GM10847 (cell line): ENCODE data around the gene TDRD3.
A peak's percentile ranks its signal among the peaks of the same experiment; 100 is the strongest.

Source experiments
- POLR2A ChIP-seq: IDR thresholded peaks from 2 replicates; pipeline ENCODE4 v1.6.1; 2011; ENCODE audit not compliant: insufficient read length; ENCODE audit errors: extremely low read depth

The TDRD3 gene

GRCh38 chr13:60386250-60386649, 10.8 kb upstream of the TDRD3 start:
- no peak for TF ChIP-seq POLR2A

- TF ChIP-seq POLR2A, result no peak
Observed at GRCh38 chr13:60392131-60392530, 4.9 kb upstream of the TDRD3 start.

- peak; percentile 77 for TF ChIP-seq POLR2A
Observed at GRCh38 chr13:60395971-60396782, 843 bp upstream of the TDRD3 start.

- peak; percentile 38 for TF ChIP-seq POLR2A
Observed at GRCh38 chr13:60397704-60398378, 821 bp downstream of the TDRD3 start.

GRCh38 chr13:60398379-60398891, 1.4 kb downstream of the TDRD3 start:
- no peak for TF ChIP-seq POLR2A

GRCh38 chr13:60398907-60399589, 2.0 kb downstream of the TDRD3 start:
- no peak for TF ChIP-seq POLR2A

GRCh38 chr13:60402022-60402421, 5.0 kb downstream of the TDRD3 start:
- TF ChIP-seq POLR2A, result no peak

- TF ChIP-seq POLR2A, result no peak
Observed at GRCh38 chr13:60407095-60407494, 10.1 kb downstream of the TDRD3 start.

- TF ChIP-seq POLR2A, result no peak
Observed at GRCh38 chr13:60410299-60410698, 13.3 kb downstream of the TDRD3 start.

- no peak for TF ChIP-seq POLR2A
Observed at GRCh38 chr13:60411464-60411863, 14.4 kb downstream of the TDRD3 start.

- TF ChIP-seq POLR2A, result no peak
Observed at GRCh38 chr13:60411983-60412382, 15.0 kb downstream of the TDRD3 start.

- TF ChIP-seq POLR2A, result no peak
Observed at GRCh38 chr13:60412909-60413616, 16.0 kb downstream of the TDRD3 start.

GRCh38 chr13:60414177-60414576, 17.2 kb downstream of the TDRD3 start:
- TF ChIP-seq POLR2A, result no peak

- no peak for TF ChIP-seq POLR2A
Observed at GRCh38 chr13:60417734-60418133, 20.7 kb downstream of the TDRD3 start.

GRCh38 chr13:60418954-60419353, 21.9 kb downstream of the TDRD3 start:
- no peak for TF ChIP-seq POLR2A
